GM21526 (cell line): Measurements from ENCODE around the gene ZNF23.
"Not testable (repeated sequence)": the region's sequence is repeated elsewhere in the genome, so short reads cannot be mapped to it uniquely, and the experiment has no call there.

Experiments
- ATAC-seq: cut with Tn5 transposase; IDR thresholded peaks from one replicate; pipeline ENCODE4 v1.9.1; 2021; ENCODE audit warnings: moderate library complexity; ENCODE audit not compliant: unreplicated experiment, low FRiP score

ZNF23 gene

GRCh38 chr16:71461686-71462648 lies at the start of gene ZNF23:
ZNF23 (minus strand) TSS chr16:71462247; CDS start chr16:71456796, 5,451 bp downstream.
- peak; percentile 98 for ATAC-seq

GRCh38 chr16:71507061-71507460 lies 45.0 kb upstream of the ZNF23 start:
- no peak for ATAC-seq

- ATAC-seq = no peak
Observed at GRCh38 chr16:71504901-71505300, 42.9 kb upstream of the ZNF23 start.

- not testable (repeated sequence) for ATAC-seq
Observed at GRCh38 chr16:71504051-71504450, 42.0 kb upstream of the ZNF23 start.

GRCh38 chr16:71501547-71501946 lies 39.5 kb upstream of the ZNF23 start:
- ATAC-seq = no peak

DNA sequence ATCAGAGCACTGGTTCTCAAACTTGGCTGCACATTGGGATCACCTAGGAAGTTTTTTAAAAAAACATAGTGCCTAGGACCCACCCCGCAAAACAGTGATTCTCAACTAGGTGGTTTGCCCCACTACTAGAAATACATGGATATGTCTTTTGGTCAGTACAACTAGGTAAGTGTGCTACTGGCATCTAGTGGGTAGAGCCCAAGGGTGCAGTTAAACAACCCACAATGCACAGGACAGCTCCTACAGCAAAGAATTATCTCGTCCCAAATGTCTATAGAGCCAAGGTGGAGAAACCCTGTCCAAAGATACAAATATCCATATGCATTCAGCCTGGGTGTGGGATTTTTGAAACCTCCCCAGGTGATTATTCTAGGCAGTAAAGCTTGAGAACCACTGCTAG lies 38.9 kb upstream of the ZNF23 start:
- ATAC-seq = no peak

GRCh38 chr16:71499775-71500364 lies 37.8 kb upstream of the ZNF23 start:
- no peak for ATAC-seq

GRCh38 chr16:71498031-71498430 lies 36.0 kb upstream of the ZNF23 start:
- no peak for ATAC-seq

DNA sequence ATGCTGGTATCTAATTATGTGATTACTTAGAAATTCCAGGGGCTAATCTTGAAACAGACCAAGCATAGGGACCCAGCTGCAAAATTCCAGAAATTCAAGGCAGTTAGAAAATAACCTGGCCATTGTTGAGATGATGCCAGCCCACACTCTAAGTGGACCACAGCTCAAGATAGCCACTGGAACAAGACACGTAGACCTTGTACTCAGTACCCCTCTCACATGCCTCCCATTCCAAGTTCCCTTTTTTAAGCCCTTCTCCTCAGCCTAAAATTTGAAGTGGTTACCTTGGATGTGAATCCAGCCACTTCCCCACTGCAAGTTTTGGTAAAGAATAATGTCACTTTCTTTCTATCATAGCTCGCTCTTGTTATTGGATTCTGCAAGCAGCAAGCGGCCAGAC lies 31.2 kb upstream of the ZNF23 start:
- ATAC-seq = no peak

GRCh38 chr16:71492786-71493185 lies 30.7 kb upstream of the ZNF23 start:
- no peak for ATAC-seq

DNA sequence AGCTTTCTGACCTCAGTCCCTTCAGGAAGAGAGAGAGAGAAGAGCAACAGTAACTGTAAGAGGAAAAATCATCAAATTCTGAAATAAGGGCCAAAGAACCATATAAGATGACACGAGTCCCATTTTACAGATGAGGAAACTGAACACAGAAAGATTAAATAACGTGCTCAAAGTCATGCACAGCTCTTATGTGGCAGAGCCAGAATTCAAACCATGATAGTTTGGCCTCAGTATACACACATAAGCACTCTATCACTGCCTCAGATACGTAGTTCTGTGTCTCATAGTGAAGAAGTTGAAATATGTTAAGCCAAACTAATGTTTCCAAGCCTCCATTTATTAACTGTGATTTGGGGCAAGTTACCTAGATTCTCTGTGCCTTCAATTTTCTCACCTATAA lies 29.0 kb upstream of the ZNF23 start:
- ATAC-seq = no peak

DNA sequence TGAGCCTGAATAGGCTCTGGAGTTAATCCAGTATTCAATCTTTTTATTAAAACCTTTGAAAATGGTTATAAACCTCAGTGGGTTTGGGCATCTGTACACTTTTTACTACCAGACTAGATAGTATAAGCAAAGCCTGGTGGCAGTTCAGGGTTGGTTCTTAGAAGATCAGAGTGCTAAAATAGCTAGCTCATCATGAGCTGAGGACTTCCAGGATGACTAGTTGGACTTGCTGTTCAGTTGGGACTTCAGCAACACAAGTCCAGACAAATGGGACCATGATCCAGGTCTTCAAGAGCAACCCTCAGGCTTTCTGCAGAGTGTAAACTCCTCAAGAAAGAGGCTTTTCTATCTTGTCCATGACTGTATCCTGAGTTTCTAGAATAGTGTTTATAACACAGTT lies 28.3 kb upstream of the ZNF23 start:
- no peak for ATAC-seq

GRCh38 chr16:71489122-71489521 lies 27.1 kb upstream of the ZNF23 start, which contains the start of gene ZNF19:
ZNF19 (minus strand) TSS chr16:71489324; CDS start chr16:71482114, 7,210 bp downstream.
- no peak for ATAC-seq

GRCh38 chr16:71484006-71484893 lies 22.2 kb upstream of the ZNF23 start:
- peak; percentile 90 for ATAC-seq

GRCh38 chr16:71482569-71482968 lies 20.5 kb upstream of the ZNF23 start:
- no peak for ATAC-seq

- ATAC-seq = no peak
Observed at GRCh38 chr16:71480956-71481355, 18.9 kb upstream of the ZNF23 start.

DNA sequence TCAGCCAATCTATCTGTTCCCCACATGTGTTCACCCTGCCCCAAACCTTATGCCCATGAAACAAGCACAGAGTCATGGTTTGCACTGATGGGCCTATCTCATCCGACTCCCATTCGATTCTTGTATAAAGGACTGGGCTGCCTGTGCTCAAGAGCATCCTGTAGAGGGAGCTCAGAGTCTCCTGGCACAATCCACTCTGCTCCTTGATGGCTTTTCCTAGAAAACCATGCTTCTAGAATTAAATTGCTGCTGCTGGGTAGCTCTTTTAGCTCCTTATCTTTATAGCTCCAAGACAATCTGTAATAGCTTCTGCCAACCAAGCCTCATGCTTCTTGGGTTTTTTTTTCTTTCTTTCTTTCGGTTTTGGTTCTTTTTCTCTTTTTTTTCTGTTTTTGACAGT lies 17.4 kb upstream of the ZNF23 start:
- ATAC-seq = no peak

DNA sequence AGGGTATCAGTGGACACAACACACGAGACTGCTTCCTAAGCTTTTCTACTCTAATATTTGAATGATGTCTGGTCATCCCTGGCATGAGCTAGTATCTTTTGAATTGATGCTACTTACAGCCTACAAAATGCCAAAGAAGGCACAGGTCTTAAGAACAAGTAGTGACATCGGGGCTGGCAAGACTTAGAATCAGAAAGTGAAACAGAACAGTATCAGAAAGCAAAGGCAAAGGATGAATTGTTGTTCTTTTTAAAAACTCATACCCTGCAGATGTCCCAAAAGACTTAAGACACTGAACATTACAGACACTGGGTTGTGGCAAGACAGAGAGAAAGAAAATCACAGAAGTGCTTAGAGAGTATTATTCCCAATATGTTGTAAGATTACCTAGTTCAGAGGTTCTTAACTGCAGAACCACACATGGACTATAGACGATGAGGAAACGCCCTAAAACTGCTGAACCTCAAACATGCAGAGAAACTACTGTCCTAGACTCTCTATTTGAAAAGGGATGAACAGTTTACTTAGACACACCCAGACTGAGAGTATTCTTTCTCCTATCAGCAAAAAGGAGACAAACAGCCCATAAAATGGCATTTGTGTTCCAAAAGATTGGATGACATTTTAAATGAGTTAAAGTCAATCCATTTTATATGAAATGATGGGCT lies 14.5 kb upstream of the ZNF23 start:
- no peak for ATAC-seq

GRCh38 chr16:71474864-71475263 lies 12.8 kb upstream of the ZNF23 start:
- ATAC-seq = no peak

GRCh38 chr16:71473891-71474290 lies 11.8 kb upstream of the ZNF23 start:
- no peak for ATAC-seq
